ENCODE data around the gene CD55.

The CD55 gene

DNA sequence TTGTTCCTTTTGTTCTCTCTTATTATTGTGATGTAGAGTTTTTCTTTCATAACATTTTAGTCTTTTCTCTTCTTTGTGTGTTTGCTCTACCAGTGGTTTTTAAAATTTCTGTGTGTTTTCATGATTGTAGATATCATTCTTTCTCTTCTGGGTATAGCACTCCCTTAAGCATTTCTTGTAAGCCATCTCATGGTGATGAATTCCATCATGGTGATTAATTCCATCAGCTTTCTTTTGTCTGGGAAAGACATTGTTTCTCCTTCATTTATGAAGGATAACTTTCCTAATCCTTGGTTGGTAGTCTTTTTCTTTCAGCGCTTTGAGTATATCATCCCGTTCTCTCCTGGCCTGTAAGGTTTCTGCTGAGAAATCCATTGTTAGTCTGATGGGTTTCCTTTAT is 22.7 kb downstream of the CD55 start:
- H3F3A ChIP-seq (ENCODE audit: insufficient read depth, low read length) = no peaks in the 10 kb centered on the region
- no peak overlapping the region for H3K4me2 ChIP-seq (ENCODE audit: low read depth, low read length)
- H3K4me1 ChIP-seq (ENCODE audit: low read length) = no peaks in the 10 kb centered on the region
- H3K9me2 ChIP-seq (replicated peaks; ENCODE audit: insufficient read depth, low read length) = no peaks in the 10 kb centered on the region
- H3K27me3 ChIP-seq (replicated peaks; ENCODE audit: insufficient read depth, low read length) = no peaks in the 10 kb centered on the region
- no peak overlapping the region for H3K9ac ChIP-seq (ENCODE audit: low read length)
- H2AFZ ChIP-seq (ENCODE audit: low read length) = no peak overlapping the region
- no peak for TF ChIP-seq CTCF (IDR thresholded peaks at IDR 0.05; ENCODE audit: low read length)
- TF ChIP-seq EZH2phosphoT487 (IDR thresholded peaks at IDR 0.05; ENCODE audit: low read length) = no peak
- no peak for TF ChIP-seq EZH2 (optimal IDR thresholded peaks at IDR 0.05; ENCODE audit: low read depth, low read length)
- no peaks in the 10 kb centered on the region for H3K79me2 ChIP-seq (ENCODE audit: low read length)
- H3K4me3 ChIP-seq (ENCODE audit: low read length) = no peak overlapping the region
- no peaks in the 10 kb centered on the region for H4K20me1 ChIP-seq (ENCODE audit: insufficient read depth, low read length)
- no peak for DNase-seq
- no peaks in the 10 kb centered on the region for H3K9me3 ChIP-seq (replicated peaks; ENCODE audit: insufficient read depth, low read length)
- no peaks in the 10 kb centered on the region for H3K36me3 ChIP-seq (replicated peaks; ENCODE audit: insufficient read depth, low read length)
- H3K27ac ChIP-seq (ENCODE audit: low read length) = no peak overlapping the region

- no peaks in the 10 kb centered on the region for H3K9me2 ChIP-seq (replicated peaks; ENCODE audit: insufficient read depth, low read length)
- no peak for DNase-seq
Observed at GRCh38 chr1:207345644-207346477, 24.4 kb downstream of the CD55 start.

GRCh38 chr1:207346513-207346912 is 25.0 kb downstream of the CD55 start:
- Histone ChIP-seq H3K9ac (ENCODE audit: low read length) (no peak overlapping the region), H3K4me1 (ENCODE audit: low read length) (no peaks in the 10 kb centered on the region), H3K9me3 (replicated peaks; ENCODE audit: insufficient read depth, low read length) (no peaks in the 10 kb centered on the region), H3K4me3 (ENCODE audit: low read length) (no peak overlapping the region), H2AFZ (ENCODE audit: low read length) (no peak overlapping the region), H3K79me2 (ENCODE audit: low read length) (no peaks in the 10 kb centered on the region), H3K36me3 (replicated peaks; ENCODE audit: insufficient read depth, low read length) (no peaks in the 10 kb centered on the region), H3K27me3 (replicated peaks; ENCODE audit: insufficient read depth, low read length) (no peaks in the 10 kb centered on the region), H4K20me1 (ENCODE audit: insufficient read depth, low read length) (no peaks in the 10 kb centered on the region), H3K27ac (ENCODE audit: low read length) (no peak overlapping the region), H3K9me2 (replicated peaks; ENCODE audit: insufficient read depth, low read length) (no peaks in the 10 kb centered on the region), H3K4me2 (ENCODE audit: low read depth, low read length) (no peak overlapping the region), H3F3A (ENCODE audit: insufficient read depth, low read length) (no peaks in the 10 kb centered on the region)
- no peak for DNase-seq
- TF ChIP-seq CTCF (IDR thresholded peaks at IDR 0.05; ENCODE audit: low read length) = no peak
- no peak for TF ChIP-seq EZH2 (optimal IDR thresholded peaks at IDR 0.05; ENCODE audit: low read depth, low read length)

More at GRCh38 chr1:207345644-207346477, 24.4 kb downstream of the CD55 start:
- no peaks in the 10 kb centered on the region for H3K27me3 ChIP-seq (replicated peaks; ENCODE audit: insufficient read depth, low read length)
- no peak overlapping the region for H3K4me2 ChIP-seq (ENCODE audit: low read depth, low read length)
- no peak overlapping the region for H3K4me3 ChIP-seq (ENCODE audit: low read length)
- no peaks in the 10 kb centered on the region for H3K4me1 ChIP-seq (ENCODE audit: low read length)
- no peaks in the 10 kb centered on the region for H3K9me3 ChIP-seq (replicated peaks; ENCODE audit: insufficient read depth, low read length)
- TF ChIP-seq EZH2phosphoT487 (IDR thresholded peaks at IDR 0.05; ENCODE audit: low read length) = no peak
- no peak for TF ChIP-seq CTCF (IDR thresholded peaks at IDR 0.05; ENCODE audit: low read length)
- TF ChIP-seq EZH2 (optimal IDR thresholded peaks at IDR 0.05; ENCODE audit: low read depth, low read length) = no peak
- H3F3A ChIP-seq (ENCODE audit: insufficient read depth, low read length) = no peaks in the 10 kb centered on the region
- H3K36me3 ChIP-seq (replicated peaks; ENCODE audit: insufficient read depth, low read length) = no peaks in the 10 kb centered on the region
- H3K27ac ChIP-seq (ENCODE audit: low read length) = no peak overlapping the region
- no peak overlapping the region for H2AFZ ChIP-seq (ENCODE audit: low read length)
- no peaks in the 10 kb centered on the region for H3K79me2 ChIP-seq (ENCODE audit: low read length)
- H3K9ac ChIP-seq (ENCODE audit: low read length) = no peak overlapping the region
- no peaks in the 10 kb centered on the region for H4K20me1 ChIP-seq (ENCODE audit: insufficient read depth, low read length)
